ENCODE measurements around the gene IDH3G.

Gene IDH3G

DNA sequence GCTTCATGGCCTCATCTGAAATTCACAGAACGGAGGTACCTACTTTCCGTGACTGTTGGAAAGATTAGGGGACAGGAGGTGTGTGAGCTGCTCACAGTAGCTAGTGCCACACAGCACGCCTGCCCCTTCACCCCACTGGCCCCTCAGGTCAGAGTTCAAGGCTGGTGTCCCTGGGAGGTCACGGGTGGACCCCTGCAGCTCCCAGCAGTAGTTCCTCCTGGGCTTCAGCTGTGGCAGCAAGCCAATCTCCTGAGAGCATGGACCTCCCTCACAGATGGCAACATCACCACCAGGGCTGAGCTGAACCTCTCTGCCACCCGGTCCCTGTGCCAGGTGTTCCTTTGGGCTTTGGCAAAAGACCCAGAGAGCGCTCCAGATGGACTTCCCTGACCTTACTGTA lies 1.8 kb downstream of the IDH3G start:
- ChIA-PET CTCF (no interaction called here), POLR2A (no interaction called here)
- DNase-seq (ENCODE audit: extremely low spot score) = no peak
- TF ChIP-seq, protein P1, sequence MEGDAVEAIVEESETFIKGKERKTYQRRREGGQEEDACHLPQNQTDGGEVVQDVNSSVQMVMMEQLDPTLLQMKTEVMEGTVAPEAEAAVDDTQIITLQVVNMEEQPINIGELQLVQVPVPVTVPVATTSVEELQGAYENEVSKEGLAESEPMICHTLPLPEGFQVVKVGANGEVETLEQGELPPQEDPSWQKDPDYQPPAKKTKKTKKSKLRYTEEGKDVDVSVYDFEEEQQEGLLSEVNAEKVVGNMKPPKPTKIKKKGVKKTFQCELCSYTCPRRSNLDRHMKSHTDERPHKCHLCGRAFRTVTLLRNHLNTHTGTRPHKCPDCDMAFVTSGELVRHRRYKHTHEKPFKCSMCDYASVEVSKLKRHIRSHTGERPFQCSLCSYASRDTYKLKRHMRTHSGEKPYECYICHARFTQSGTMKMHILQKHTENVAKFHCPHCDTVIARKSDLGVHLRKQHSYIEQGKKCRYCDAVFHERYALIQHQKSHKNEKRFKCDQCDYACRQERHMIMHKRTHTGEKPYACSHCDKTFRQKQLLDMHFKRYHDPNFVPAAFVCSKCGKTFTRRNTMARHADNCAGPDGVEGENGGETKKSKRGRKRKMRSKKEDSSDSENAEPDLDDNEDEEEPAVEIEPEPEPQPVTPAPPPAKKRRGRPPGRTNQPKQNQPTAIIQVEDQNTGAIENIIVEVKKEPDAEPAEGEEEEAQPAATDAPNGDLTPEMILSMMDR (IDR thresholded peaks at IDR 0.05; ENCODE audit: control extremely low read depth, extremely low read depth, low read depth, missing control alignments) = no peak

DNA sequence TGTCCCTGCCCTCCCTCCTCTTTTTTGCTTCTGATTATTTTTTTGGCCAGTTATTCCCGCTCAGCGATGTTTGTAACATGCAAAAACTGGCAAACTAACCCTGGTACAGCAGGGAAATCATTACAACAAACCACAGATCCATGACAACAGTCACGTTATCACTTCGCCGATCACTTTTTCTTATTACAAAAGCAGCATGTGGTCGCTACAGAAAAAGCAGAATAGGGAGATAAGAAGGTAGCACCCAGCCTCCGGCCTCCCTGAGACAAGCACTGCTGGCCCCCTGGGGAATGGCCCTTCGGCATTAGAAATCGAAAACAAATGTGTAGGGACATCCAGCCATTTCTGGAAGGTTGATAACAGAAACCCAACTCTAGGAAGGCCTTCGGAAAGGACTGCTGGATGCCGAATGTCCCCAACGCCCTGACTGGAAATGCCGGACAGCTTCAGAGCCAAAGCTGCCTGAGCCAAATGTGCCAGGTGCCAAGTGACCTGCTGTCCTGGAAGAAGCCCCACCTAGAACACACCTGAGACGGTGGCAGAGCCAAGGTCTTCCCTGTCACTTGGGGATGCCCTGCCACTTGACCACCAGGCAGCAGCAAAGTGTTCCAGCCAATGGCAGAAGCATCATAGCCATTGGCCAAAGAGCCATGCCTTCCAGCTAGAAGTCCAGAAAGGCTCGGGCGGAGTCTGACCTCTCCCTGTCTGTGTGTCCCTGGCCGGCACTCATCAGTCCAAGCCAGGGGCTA lies 2.9 kb downstream of the IDH3G start:
- TF ChIP-seq, protein P1 (IDR thresholded peaks at IDR 0.05; ENCODE audit: control extremely low read depth, extremely low read depth, low read depth, missing control alignments) = no peak
- DNase-seq (ENCODE audit: extremely low spot score) = no peak
- ChIA-PET CTCF (no interaction called here), POLR2A (no interaction called here)

DNA sequence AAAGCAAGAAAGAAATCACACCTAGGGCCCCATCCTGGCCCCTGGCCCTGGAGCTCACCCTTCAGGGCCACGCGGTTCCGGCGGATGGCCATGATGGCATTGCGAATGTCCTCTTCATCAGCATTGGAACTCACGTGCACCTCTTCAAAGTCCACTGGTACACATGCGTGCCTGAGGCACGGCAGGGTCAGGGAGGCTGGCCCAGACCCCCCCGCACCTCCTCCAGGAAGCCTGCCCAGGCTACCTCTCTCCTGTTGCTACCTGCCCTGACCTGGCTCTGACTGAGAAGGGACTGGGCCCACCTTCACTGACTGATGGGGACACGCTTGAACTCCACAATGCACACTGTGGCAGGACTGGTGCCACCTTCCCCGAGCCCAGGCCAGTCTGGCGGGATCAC lies 4.5 kb downstream of the IDH3G start:
- POLR2A ChIA-PET = no interaction called here
- CTCF ChIA-PET = interaction anchor here (1.6 kb wide), 1 partner anchor 10 kb away, joined by 3 read pairs; no protein-coding TSS in a partner anchor
- DNase-seq (ENCODE audit: extremely low spot score) = no peak
- TF ChIP-seq, protein P1 (IDR thresholded peaks at IDR 0.05; ENCODE audit: control extremely low read depth, extremely low read depth, low read depth, missing control alignments) = no peak

- ChIA-PET CTCF (interaction anchor here (1.4 kb wide), 1 partner anchor 161 kb away, joined by 4 read pairs; no protein-coding TSS in a partner anchor), POLR2A (no interaction called here)
- DNase-seq (ENCODE audit: extremely low spot score) = no peak
- TF ChIP-seq, protein P1 (IDR thresholded peaks at IDR 0.05; ENCODE audit: control extremely low read depth, extremely low read depth, low read depth, missing control alignments) = no peak
Observed at GRCh38 chrX:153786669-153787068, 7.5 kb downstream of the IDH3G start.

DNA sequence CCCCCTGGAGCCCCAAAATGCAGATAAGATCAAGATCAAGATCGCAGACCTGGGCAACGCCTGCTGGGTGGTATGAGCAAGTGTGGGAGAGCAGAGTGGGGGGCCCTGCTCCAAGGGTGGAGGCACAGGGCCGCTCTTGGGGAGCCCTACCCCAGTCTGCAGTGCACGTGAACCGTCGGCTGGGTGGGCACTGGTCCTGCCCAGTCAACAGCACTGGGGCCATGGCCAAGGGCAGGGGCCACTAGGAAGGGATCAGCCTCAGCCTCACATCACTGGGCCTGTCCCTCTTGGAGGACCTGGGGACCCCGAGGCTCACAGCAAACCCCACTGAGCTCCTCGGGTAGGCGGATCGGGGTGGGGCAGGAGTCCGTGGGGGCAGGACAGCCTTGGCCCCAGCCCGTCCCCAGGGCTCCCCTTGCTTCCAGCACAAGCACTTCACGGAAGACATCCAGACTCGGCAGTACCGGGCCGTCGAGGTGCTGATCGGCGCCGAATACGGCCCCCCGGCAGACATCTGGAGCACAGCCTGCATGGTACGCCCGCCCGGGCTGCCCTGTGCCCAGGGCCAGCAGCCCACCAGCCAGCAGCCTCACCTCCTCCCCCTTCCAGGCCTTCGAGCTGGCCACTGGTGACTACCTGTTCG lies 9.7 kb downstream of the IDH3G start:
- TF ChIP-seq, protein P1 (IDR thresholded peaks at IDR 0.05; ENCODE audit: control extremely low read depth, extremely low read depth, low read depth, missing control alignments) = no peak
- CTCF ChIA-PET = no interaction called here
- no peak for DNase-seq (ENCODE audit: extremely low spot score)
- POLR2A ChIA-PET = interaction anchor here (0.7 kb wide), 1 partner anchor 337 kb away, joined by 5 read pairs; no protein-coding TSS in a partner anchor

- TF ChIP-seq, protein P1 (IDR thresholded peaks at IDR 0.05; ENCODE audit: control extremely low read depth, extremely low read depth, low read depth, missing control alignments) = no peak
- DNase-seq (ENCODE audit: extremely low spot score) = no peak
- ChIA-PET POLR2A (no interaction called here), CTCF (no interaction called here)
Observed at GRCh38 chrX:153783378-153784013, 10.7 kb downstream of the IDH3G start.
